GM12801 (cell line): ENCODE results near the gene SLC13A2.

Experiments used
- CTCF ChIP-seq: IDR thresholded peaks from one replicate; pipeline ENCODE4 v1.5.1; 2011; ENCODE audit warnings: control low read depth; ENCODE audit not compliant: insufficient read length; ENCODE audit errors: extremely low read depth

Gene SLC13A2

DNA sequence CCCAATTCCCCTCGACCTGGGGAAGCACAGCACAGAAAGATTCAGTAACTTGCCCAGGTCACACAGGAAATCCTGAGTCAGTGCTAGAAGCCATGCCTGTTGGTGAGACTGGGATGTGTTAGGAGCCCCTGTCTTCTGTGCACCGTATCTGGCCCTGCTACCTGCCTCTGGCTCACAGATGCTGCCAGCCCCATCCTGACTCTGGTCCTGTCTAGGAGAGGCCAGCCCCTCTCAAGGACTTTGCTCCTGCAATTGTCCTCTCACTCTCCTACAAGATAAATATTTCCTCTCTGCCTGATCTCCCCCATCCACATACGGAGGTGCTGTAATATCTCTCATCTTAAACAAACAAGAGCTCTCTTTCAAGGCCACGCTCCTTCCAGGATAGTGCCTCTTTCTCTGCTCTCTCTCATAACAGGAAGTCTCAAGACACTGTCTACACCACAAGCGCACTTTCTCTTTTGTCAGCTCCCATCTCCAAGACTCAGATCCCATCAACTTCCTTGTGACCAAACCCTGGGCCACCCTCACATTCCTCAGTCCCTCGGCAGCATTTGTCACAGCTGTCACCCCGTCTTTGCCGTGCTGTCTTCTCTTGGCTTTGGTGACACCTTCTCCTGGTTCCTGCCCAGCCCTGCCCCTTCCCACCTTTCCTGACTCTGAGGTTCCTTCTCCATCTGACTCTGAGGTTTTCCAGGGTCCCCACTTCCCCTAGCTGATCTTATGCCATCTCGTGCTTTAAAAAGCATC lies 1.9 kb downstream of the SLC13A2 start:
- no peak for TF ChIP-seq CTCF

DNA sequence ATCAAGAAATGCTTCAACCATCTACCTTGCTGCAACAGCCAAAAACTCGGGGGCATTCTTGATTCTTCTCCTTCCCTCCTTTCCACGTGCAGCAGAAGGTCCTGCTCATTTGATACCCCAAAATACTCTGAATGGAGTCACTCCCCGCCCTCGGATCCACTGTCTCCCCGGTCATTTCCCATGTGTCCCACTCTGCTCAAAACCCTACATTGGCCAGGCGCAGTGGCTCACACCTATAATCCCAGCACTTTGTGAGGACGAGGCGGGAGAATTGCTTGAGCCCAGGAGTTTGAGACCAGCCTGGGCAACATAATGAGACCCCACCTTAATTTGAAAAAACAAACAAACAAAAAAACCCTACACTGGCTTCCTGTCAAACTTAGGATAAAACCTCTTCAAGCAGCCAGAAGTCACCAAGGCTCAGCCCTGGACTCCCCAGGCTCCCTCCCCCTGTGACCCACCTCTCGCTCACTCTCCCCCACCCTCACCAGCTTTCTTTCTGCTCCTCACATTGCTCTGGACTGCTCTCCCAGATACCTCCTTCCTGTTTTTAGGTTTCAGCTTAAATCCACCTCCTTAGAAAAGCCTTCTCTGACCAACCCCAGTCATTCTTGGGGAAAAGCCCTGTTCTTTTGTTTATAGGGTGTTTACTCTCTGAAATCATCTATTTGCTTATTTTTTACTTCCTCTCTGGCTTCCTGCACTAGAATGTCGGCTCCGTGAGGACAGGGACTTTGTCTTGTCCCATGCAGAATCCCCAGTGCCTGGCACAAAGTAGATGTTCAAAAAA lies 2.8 kb downstream of the SLC13A2 start:
- no peak for TF ChIP-seq CTCF

- no peak for TF ChIP-seq CTCF
These were observed 4.5 kb downstream of the SLC13A2 start for GRCh38 chr17:28477928-28478327.

GRCh38 chr17:28478712-28479615 lies 5.5 kb downstream of the SLC13A2 start:
- no peak for TF ChIP-seq CTCF

DNA sequence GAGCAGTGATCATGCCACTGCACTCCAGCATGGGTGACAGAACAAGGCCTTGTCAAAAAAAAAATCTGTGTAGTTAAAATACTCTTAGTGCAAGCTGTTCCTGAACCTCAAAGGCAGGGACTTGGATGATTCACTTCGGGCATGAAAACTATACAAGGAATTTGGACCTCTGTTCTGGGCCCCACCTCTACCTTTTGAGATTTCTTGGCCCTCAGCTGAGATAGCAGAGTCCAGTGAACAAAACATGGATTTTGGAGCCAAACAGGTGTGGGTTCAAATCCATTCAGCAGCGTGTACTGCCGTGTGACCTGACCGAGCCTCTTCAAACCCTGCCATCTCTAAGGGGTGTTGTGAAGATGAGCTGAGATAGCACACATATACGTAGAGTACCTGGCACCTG lies 6.8 kb downstream of the SLC13A2 start:
- no peak for TF ChIP-seq CTCF

GRCh38 chr17:28480799-28481571 lies 7.5 kb downstream of the SLC13A2 start:
- TF ChIP-seq CTCF, result no peak
